H1 (cell line): ENCODE measurements around the gene TSHR. TPM values are rescaled to one million over a fixed set of nuclear protein-coding genes. Genes with fewer than 3 reads are reported as not detected.

ENCODE experiments used
- ASH2L ChIP-seq: fragments of 200-600, 300-600 bp; sonication (generic); IDR thresholded peaks from one replicate; pipeline ENCODE4 v1.7.1; 2017; ENCODE audit warnings: low read length
- CTCF ChIP-seq, 3 experiments: IDR thresholded peaks; 1 replicate in 2 of 3; 2 replicates in 1 of 3; pipeline versions ENCODE4 v1.5.1 to v1.6.1; 2011; ENCODE audit warnings: low read length in 3 of 3, mild to moderate bottlenecking in 3 of 3, inconsistent platforms in 2 of 3, low read depth in 1 of 3, moderate library complexity in 1 of 3; ENCODE audit not compliant: insufficient read depth in 1 of 3; ENCODE audit errors: control extremely low read depth in 1 of 3
- USF2 ChIP-seq: IDR thresholded peaks from 2 replicates; pipeline ENCODE4 v1.6.1; 2011; ENCODE audit warnings: low read length, improper control_type of control experiment
- polyA plus RNA-seq, 7 experiments: library from polyadenylated mRNA; depleted of rRNA in 3 of 7; stranded (reverse) in 5 of 7; unstranded in 2 of 7; fragments of >200 nt in 5 of 7; fragments of 200-250 nt in 2 of 7; gene quantifications; 1 replicate in 5 of 7; 2 replicates in 1 of 7; 4 replicates in 1 of 7; pipeline versions ENCODE4 v1.2.1 to v1.2.3, GENCODE V29; 2011 to 2013; ENCODE audit warnings: missing spikeins in 2 of 7, mixed read lengths in 2 of 7
- total RNA-seq: library from RNA; stranded (reverse); fragmentation: NEBNext Ultra II Directional; extraction: Animal tissue kit (Norgen Biotek cat#: 25700); gene quantifications from 2 replicates; pipeline ENCODE4 v1.2.1, GENCODE V29; 2021

TSHR gene
- total and polyA plus RNA-seq, 2 of the 8 experiments (the other 6 are each of a cell fraction or from before 2014, with no cell fraction given): 0.27 TPM; not detected in 1

- TF ChIP-seq ASH2L (no peak), USF2 (no peak), CTCF (IDR thresholded peaks at IDR 0.05; ENCODE audit: control extremely low read depth in 1 of 3, insufficient read depth in 1 of 3, low read depth in 1 of 3, low read length in 3 of 3) (no peak)
- TF ChIP-seq, all 59 proteins: peak for 0
Observed at GRCh38 chr14:80959496-80959895, 4.1 kb downstream of the TSHR start (continued).
